ENCODE results near the gene JPT2. TPM values are rescaled to one million over a fixed set of nuclear protein-coding genes. Genes with fewer than 3 reads are reported as not detected.

The JPT2 gene
- total RNA-seq, 8 experiments from 2014 or later = 19.3 to 96.7 (median 34.8) TPM

GRCh38 chr16:1669698-1670097, 8.4 kb upstream of the JPT2 start:
- H3K27ac ChIP-seq = no peak overlapping the region
- no peaks in the 10 kb centered on the region for H3K4me1 ChIP-seq (replicated peaks in 1 of 2)
- 90 to 100% (median 93%) methylated on average over 2 to 7 of the region's 7 CpGs; no CpG with 5 or more reads in 4 of the 10 experiments for WGBS, 10 experiments
- no peak for ATAC-seq (replicated peaks in 6 of 8)
- H3K4me3 ChIP-seq = no peak overlapping the region
- in situ Hi-C loops (cut with MboI; ENCODE audit: low pct_unique_long_range_greater_than_20kb in 2 of 9, low sequenced_read_pairs in 9 of 9, unreplicated experiment in 9 of 9) = no loop called here

DNA sequence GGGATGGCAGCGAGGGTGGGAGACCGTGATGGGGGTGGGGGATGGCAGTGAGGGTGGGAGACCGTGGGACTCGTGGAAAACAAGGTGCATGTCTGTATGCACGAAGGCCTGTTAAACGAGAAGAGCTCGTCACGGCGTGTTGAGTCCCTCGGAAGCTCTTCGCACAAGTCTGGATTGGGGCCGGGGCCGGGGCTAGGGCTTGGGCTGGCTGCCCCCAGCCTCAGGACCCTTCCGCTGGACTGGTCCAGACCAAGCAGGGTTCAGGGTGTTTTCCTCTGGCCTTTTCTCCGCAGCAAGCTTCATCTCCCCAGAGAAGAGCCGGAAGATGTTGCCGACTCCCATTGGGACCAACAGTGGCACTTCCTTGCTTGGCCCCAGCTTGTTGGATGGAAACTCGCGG, 7.7 kb upstream of the JPT2 start:
- no peak for ATAC-seq (replicated peaks in 6 of 8)
- 92 to 94% (median 93%) methylated on average over 2 to 3 of the region's 19 CpGs; no CpG with 5 or more reads in 7 of the 10 experiments for WGBS, 10 experiments

GRCh38 chr16:1670866-1671265, 7.2 kb upstream of the JPT2 start:
- Histone ChIP-seq H3K27ac (no peak overlapping the region), H3K4me3 (no peak overlapping the region), H3K4me1 (replicated peaks in 1 of 2) (no peaks in the 10 kb centered on the region)
- no peak for ATAC-seq (replicated peaks in 6 of 8)
- in situ Hi-C loops (cut with MboI; ENCODE audit: low pct_unique_long_range_greater_than_20kb in 2 of 9, low sequenced_read_pairs in 9 of 9, unreplicated experiment in 9 of 9) = no loop called here
- WGBS, 10 experiments = 70 to 100% (median 94%) methylated on average over 2 to 5 of the region's 7 CpGs; no CpG with 5 or more reads in 4 of the 10 experiments

More for the DNA sequence above, 7.7 kb upstream of the JPT2 start:
- H3K4me3 ChIP-seq = no peak overlapping the region
- no peaks in the 10 kb centered on the region for H3K4me1 ChIP-seq (replicated peaks in 1 of 2)
- in situ Hi-C loops (cut with MboI; ENCODE audit: low pct_unique_long_range_greater_than_20kb in 2 of 9, low sequenced_read_pairs in 9 of 9, unreplicated experiment in 9 of 9) = no loop called here
- no peak overlapping the region for H3K27ac ChIP-seq

- 86 to 100% (median 91%) methylated on average over 2 to 10 of the region's 26 CpGs; no CpG with 5 or more reads in 4 of the 10 experiments for WGBS, 10 experiments
- no peaks in the 10 kb centered on the region for H3K4me1 ChIP-seq (replicated peaks in 1 of 2)
- in situ Hi-C loops (cut with MboI; ENCODE audit: low pct_unique_long_range_greater_than_20kb in 2 of 9, low sequenced_read_pairs in 9 of 9, unreplicated experiment in 9 of 9) = no loop called here
- ATAC-seq (replicated peaks in 6 of 8) = no peak
- no peak overlapping the region for H3K4me3 ChIP-seq
- H3K27ac ChIP-seq = no peak overlapping the region
These were observed 4.5 kb upstream of the JPT2 start for GRCh38 chr16:1673424-1674151.

DNA sequence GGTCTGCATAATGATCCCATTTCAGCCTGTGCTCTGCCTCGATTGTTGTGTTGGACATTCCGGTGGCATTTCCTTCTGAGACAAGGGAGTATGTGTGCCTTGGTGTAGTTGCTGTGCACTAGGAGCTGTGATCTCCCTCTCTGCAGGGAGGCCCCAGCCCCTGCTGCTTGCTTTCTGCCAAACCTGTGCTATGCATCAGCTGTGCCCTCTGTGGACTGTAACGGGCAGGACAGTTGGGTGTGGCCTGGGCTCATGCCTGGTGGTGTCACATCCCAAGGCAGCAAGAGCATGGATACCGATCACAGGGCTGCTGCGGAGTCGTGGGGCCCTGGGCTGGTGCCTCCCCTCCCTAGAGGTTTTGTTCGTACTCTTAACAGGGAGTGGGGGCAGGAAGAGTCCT, 3.8 kb upstream of the JPT2 start:
- H3K4me1 ChIP-seq (replicated peaks in 1 of 2) = peaks cover 3 to 4% of the 10 kb centered on the region in 2 donors
- WGBS, 10 experiments = 40 to 89% (median 80%) methylated on average over 1 to 6 of the region's 7 CpGs; no CpG with 5 or more reads in 3 of the 10 experiments
- in situ Hi-C loops (cut with MboI; ENCODE audit: low pct_unique_long_range_greater_than_20kb in 2 of 9, low sequenced_read_pairs in 9 of 9, unreplicated experiment in 9 of 9) = no loop called here
- no peak overlapping the region for H3K4me3 ChIP-seq
- no peak overlapping the region for H3K27ac ChIP-seq
- ATAC-seq (replicated peaks in 6 of 8) = no peak

- Histone ChIP-seq H3K27ac (no peak overlapping the region), H3K4me1 (replicated peaks in 1 of 2) (peaks cover 10 to 11% of the 10 kb centered on the region in 2 donors), H3K4me3 (no peak overlapping the region)
- in situ Hi-C loops (cut with MboI; ENCODE audit: low pct_unique_long_range_greater_than_20kb in 2 of 9, low sequenced_read_pairs in 9 of 9, unreplicated experiment in 9 of 9) = no loop called here
- no peak for ATAC-seq (replicated peaks in 6 of 8)
- WGBS, 10 experiments = 28 to 100% (median 95%) methylated on average over 2 to 11 of the region's 19 CpGs; no CpG with 5 or more reads in 1 of the 10 experiments
These were observed 3.1 kb upstream of the JPT2 start for GRCh38 chr16:1674751-1675664.

DNA sequence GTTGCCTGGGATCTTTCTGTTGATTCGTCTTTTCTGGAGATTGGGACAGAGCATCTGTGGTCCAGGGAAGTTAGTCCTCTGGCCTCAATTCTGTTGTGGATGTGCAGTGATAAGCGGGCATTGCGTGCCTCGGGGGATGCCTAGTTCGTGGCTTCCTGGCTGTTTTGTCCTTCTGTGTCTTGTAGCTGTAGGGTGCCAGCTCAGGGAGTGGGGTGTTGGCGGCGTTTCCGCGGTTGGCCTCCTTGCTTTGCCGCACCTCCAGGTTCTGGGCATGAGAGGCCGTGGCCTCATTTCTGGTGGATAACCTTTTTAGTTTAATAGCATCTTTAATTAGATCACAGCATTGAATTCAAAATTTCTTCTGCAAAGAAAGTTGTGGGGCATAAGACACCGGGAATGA, 1.4 kb upstream of the JPT2 start:
- Histone ChIP-seq H3K27ac (no peak overlapping the region), H3K4me1 (replicated peaks in 1 of 2) (peaks cover 26% of the 10 kb centered on the region in 2 donors), H3K4me3 (no peak overlapping the region)
- ATAC-seq (replicated peaks in 6 of 8) = no peak
- in situ Hi-C loops (cut with MboI; ENCODE audit: low pct_unique_long_range_greater_than_20kb in 2 of 9, low sequenced_read_pairs in 9 of 9, unreplicated experiment in 9 of 9) = no loop called here
- WGBS, 10 experiments = 60 to 100% (median 83%) methylated on average over 1 to 10 of the region's 12 CpGs; no CpG with 5 or more reads in 1 of the 10 experiments

- Histone ChIP-seq H3K4me3 (peak overlapping the region in 2 of 5 donors; percentile 64 to 92), H3K27ac (no peak overlapping the region), H3K4me1 (replicated peaks in 1 of 2) (peaks cover 26% of the 10 kb centered on the region in 2 donors)
- ATAC-seq (replicated peaks in 6 of 8) = no peak
- in situ Hi-C loops (cut with MboI; ENCODE audit: low pct_unique_long_range_greater_than_20kb in 2 of 9, low sequenced_read_pairs in 9 of 9, unreplicated experiment in 9 of 9) = no loop called here
- 73 to 95% (median 82%) methylated on average over 4 to 14 of the region's 18 CpGs; no CpG with 5 or more reads in 2 of the 10 experiments for WGBS, 10 experiments
These were observed 740 bp upstream of the JPT2 start for GRCh38 chr16:1677339-1677738.

- 0 to 7% methylated on average over 3 to 5 of the region's 45 CpGs; no CpG with 5 or more reads in 8 of the 10 experiments for WGBS, 10 experiments
These were observed 520 bp downstream of the JPT2 start for GRCh38 chr16:1678500-1679098.

GRCh38 chr16:1680361-1680760, 2.3 kb downstream of the JPT2 start:
- Histone ChIP-seq H3K4me3 (peak overlapping the region in 4 of 5 donors; percentile 8 to 17 (median 13)), H3K4me1 (replicated peaks in 1 of 2) (peaks cover 26% of the 10 kb centered on the region in 2 donors), H3K27ac (peak overlapping the region; percentile 39 to 43)
- 66 to 100% (median 93%) methylated on average over 3 to 13 of the region's 14 CpGs; no CpG with 5 or more reads in 3 of the 10 experiments for WGBS, 10 experiments
- ATAC-seq (replicated peaks in 6 of 8) = no peak
- in situ Hi-C loops (cut with MboI; ENCODE audit: low pct_unique_long_range_greater_than_20kb in 2 of 9, low sequenced_read_pairs in 9 of 9, unreplicated experiment in 9 of 9) = no loop called here

More at GRCh38 chr16:1678500-1679098, 520 bp downstream of the JPT2 start:
- peak in 7 of 8 experiments; percentile 3 to 27 (median 10) for ATAC-seq (replicated peaks in 6 of 8)
- H3K27ac ChIP-seq = peak overlapping the region; percentile 39 to 77
- peaks cover 26% of the 10 kb centered on the region in 2 donors for H3K4me1 ChIP-seq (replicated peaks in 1 of 2)
- in situ Hi-C loops (cut with MboI; ENCODE audit: low pct_unique_long_range_greater_than_20kb in 2 of 9, low sequenced_read_pairs in 9 of 9, unreplicated experiment in 9 of 9) = no loop called here
- H3K4me3 ChIP-seq = peak overlapping the region; percentile 60 to 92 (median 75)

DNA sequence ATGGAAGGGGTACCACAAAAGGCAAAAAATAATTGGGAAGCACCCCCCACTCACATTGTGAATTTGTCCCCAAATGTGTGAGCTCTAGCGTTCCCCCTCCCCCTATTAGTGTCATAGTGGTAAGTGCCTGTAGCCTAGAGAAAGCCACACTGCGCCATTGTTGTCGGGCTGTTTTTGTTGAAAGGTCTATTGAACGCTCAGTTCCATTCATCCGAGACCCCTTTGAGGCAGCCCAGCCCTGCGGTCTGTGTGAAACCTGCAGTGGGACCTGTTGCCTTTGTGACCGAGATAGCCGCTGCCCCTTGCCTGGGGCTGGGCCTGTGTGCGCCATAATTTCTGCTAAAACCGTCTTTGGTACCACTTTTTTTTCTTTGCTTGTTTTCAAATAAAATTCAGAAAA, 3.0 kb downstream of the JPT2 start:
- ATAC-seq (replicated peaks in 6 of 8) = no peak
- in situ Hi-C loops (cut with MboI; ENCODE audit: low pct_unique_long_range_greater_than_20kb in 2 of 9, low sequenced_read_pairs in 9 of 9, unreplicated experiment in 9 of 9) = no loop called here

GRCh38 chr16:1687427-1688316, 9.6 kb downstream of the JPT2 start:
- WGBS, 10 experiments = 76 to 100% (median 94%) methylated on average over 2 to 13 of the region's 17 CpGs; no CpG with 5 or more reads in 3 of the 10 experiments
- no peak overlapping the region for H3K27ac ChIP-seq
- in situ Hi-C loops (cut with MboI; ENCODE audit: low pct_unique_long_range_greater_than_20kb in 2 of 9, low sequenced_read_pairs in 9 of 9, unreplicated experiment in 9 of 9) = no loop called here

More for the DNA sequence above, 3.0 kb downstream of the JPT2 start:
- WGBS, 10 experiments = 8 to 98% (median 71%) methylated on average over 2 to 8 of the region's 10 CpGs; no CpG with 5 or more reads in 1 of the 10 experiments
- H3K27ac ChIP-seq = no peak overlapping the region
- peak overlapping the region in 1 of 5 donors; percentile 10 for H3K4me3 ChIP-seq
- H3K4me1 ChIP-seq (replicated peaks in 1 of 2) = peaks cover 26% of the 10 kb centered on the region in 2 donors

More at GRCh38 chr16:1687427-1688316, 9.6 kb downstream of the JPT2 start:
- Histone ChIP-seq H3K4me1 (replicated peaks in 1 of 2) (no peaks in the 10 kb centered on the region), H3K4me3 (no peak overlapping the region)
- ATAC-seq (replicated peaks in 6 of 8) = no peak

Measured in motor neuron (in vitro differentiated cells).